GM18526 (cell line): ENCODE data around the gene IQCK.

ENCODE experiments used
- POLR2A ChIP-seq: IDR thresholded peaks from 3 replicates; pipeline ENCODE4 v1.6.1; 2011; ENCODE audit not compliant: insufficient read length; ENCODE audit errors: extremely low read depth

IQCK gene

GRCh38 chr16:19879241-19879792 is 161.2 kb downstream of the IQCK start:
- TF ChIP-seq POLR2A, result no peak

- no peak for TF ChIP-seq POLR2A
These were observed 163.0 kb downstream of the IQCK start for GRCh38 chr16:19881028-19881427.

- TF ChIP-seq POLR2A, result no peak
These were observed 163.7 kb downstream of the IQCK start for GRCh38 chr16:19881783-19882182.

- TF ChIP-seq POLR2A, result no peak
These were observed 164.1 kb downstream of the IQCK start for GRCh38 chr16:19882186-19882585.

- no peak for TF ChIP-seq POLR2A
These were observed 164.6 kb downstream of the IQCK start for GRCh38 chr16:19882646-19883045.

- TF ChIP-seq POLR2A, result no peak
These were observed 165.4 kb downstream of the IQCK start for GRCh38 chr16:19883296-19883965.

GRCh38 chr16:19883966-19884485 is 166.0 kb downstream of the IQCK start:
- no peak for TF ChIP-seq POLR2A

- TF ChIP-seq POLR2A, result no peak
These were observed 166.8 kb downstream of the IQCK start, which contains the start of gene GPRC5B for GRCh38 chr16:19884611-19885450. Gene GPRC5B, minus strand, starts transcription at chr16:19884848. Its CDS starts 12,003 bp downstream, at chr16:19872845.

- TF ChIP-seq POLR2A, result no peak
These were observed 167.5 kb downstream of the IQCK start for GRCh38 chr16:19885451-19886072.

- no peak for TF ChIP-seq POLR2A
These were observed 168.2 kb downstream of the IQCK start for GRCh38 chr16:19886073-19886941.

- no peak for TF ChIP-seq POLR2A
These were observed 170.8 kb downstream of the IQCK start for GRCh38 chr16:19888834-19889233.

GRCh38 chr16:19890901-19891300 is 172.8 kb downstream of the IQCK start:
- TF ChIP-seq POLR2A, result no peak

GRCh38 chr16:19892902-19893301 is 174.8 kb downstream of the IQCK start:
- no peak for TF ChIP-seq POLR2A

- TF ChIP-seq POLR2A, result no peak
These were observed 176.5 kb downstream of the IQCK start for GRCh38 chr16:19894586-19894985.

- no peak for TF ChIP-seq POLR2A
These were observed 178.9 kb downstream of the IQCK start for GRCh38 chr16:19896951-19897350.

- no peak for TF ChIP-seq POLR2A
These were observed 180.1 kb downstream of the IQCK start for GRCh38 chr16:19898166-19898565.
